ENCODE measurements around the gene NALCN. TPM values are rescaled to one million over a fixed set of nuclear protein-coding genes. Genes with fewer than 3 reads are reported as not detected.
A peak's percentile ranks its signal among the peaks of the same experiment; 100 is the strongest.

Gene NALCN
- total and polyA plus RNA-seq, 2 experiments from 2014 or later, result 0.50 to 0.87 TPM

DNA sequence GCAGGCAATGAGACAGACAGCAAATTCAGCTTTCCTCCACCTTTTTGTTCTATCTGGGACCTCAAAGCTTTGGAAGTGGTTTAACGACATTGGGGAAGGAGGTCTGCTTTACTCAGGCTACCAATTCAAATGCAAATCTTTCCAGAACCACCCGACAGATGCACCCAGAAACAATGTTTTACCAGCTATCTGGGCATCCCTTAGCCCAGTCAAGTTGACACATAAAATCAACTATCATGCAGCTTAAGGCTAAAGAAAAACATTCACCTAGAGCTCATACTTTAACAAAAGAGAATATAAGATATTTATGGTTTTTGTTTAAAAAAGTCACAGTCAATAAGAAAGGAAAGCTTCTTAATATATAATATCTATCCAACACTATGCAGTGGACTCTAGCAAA lies 246.0 kb downstream of the NALCN start (continued):
- TF ChIP-seq CTCF (conservative IDR thresholded peaks at IDR 0.05; ENCODE audit: low read depth in 2 of 2) (no peak), POLR2AphosphoS5 (IDR thresholded peaks at IDR 0.05; ENCODE audit: low read depth) (no peak), EZH2 (IDR thresholded peaks at IDR 0.05; ENCODE audit: low read depth, unreplicated experiment) (no peak)
- TF ChIP-seq, protein P1, sequence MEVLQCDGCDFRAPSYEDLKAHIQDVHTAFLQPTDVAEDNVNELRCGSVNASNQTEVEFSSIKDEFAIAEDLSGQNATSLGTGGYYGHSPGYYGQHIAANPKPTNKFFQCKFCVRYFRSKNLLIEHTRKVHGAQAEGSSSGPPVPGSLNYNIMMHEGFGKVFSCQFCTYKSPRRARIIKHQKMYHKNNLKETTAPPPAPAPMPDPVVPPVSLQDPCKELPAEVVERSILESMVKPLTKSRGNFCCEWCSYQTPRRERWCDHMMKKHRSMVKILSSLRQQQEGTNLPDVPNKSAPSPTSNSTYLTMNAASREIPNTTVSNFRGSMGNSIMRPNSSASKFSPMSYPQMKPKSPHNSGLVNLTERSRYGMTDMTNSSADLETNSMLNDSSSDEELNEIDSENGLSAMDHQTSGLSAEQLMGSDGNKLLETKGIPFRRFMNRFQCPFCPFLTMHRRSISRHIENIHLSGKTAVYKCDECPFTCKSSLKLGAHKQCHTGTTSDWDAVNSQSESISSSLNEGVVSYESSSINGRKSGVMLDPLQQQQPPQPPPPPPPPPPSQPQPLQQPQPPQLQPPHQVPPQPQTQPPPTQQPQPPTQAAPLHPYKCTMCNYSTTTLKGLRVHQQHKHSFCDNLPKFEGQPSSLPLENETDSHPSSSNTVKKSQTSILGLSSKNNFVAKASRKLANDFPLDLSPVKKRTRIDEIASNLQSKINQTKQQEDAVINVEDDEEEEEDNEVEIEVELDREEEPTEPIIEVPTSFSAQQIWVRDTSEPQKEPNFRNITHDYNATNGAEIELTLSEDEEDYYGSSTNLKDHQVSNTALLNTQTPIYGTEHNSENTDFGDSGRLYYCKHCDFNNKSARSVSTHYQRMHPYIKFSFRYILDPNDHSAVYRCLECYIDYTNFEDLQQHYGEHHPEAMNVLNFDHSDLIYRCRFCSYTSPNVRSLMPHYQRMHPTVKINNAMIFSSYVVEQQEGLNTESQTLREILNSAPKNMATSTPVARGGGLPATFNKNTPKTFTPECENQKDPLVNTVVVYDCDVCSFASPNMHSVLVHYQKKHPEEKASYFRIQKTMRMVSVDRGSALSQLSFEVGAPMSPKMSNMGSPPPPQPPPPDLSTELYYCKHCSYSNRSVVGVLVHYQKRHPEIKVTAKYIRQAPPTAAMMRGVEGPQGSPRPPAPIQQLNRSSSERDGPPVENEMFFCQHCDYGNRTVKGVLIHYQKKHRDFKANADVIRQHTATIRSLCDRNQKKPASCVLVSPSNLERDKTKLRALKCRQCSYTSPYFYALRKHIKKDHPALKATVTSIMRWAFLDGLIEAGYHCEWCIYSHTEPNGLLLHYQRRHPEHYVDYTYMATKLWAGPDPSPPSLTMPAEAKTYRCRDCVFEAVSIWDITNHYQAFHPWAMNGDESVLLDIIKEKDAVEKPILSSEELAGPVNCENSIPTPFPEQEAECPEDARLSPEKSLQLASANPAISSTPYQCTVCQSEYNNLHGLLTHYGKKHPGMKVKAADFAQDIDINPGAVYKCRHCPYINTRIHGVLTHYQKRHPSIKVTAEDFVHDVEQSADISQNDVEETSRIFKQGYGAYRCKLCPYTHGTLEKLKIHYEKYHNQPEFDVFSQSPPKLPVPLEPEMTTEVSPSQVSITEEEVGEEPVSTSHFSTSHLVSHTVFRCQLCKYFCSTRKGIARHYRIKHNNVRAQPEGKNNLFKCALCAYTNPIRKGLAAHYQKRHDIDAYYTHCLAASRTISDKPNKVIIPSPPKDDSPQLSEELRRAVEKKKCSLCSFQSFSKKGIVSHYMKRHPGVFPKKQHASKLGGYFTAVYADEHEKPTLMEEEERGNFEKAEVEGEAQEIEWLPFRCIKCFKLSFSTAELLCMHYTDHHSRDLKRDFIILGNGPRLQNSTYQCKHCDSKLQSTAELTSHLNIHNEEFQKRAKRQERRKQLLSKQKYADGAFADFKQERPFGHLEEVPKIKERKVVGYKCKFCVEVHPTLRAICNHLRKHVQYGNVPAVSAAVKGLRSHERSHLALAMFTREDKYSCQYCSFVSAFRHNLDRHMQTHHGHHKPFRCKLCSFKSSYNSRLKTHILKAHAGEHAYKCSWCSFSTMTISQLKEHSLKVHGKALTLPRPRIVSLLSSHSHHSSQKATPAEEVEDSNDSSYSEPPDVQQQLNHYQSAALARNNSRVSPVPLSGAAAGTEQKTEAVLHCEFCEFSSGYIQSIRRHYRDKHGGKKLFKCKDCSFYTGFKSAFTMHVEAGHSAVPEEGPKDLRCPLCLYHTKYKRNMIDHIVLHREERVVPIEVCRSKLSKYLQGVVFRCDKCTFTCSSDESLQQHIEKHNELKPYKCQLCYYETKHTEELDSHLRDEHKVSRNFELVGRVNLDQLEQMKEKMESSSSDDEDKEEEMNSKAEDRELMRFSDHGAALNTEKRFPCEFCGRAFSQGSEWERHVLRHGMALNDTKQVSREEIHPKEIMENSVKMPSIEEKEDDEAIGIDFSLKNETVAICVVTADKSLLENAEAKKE (CRISPR knock-in tag; IDR thresholded peaks at IDR 0.05), result no peak

DNA sequence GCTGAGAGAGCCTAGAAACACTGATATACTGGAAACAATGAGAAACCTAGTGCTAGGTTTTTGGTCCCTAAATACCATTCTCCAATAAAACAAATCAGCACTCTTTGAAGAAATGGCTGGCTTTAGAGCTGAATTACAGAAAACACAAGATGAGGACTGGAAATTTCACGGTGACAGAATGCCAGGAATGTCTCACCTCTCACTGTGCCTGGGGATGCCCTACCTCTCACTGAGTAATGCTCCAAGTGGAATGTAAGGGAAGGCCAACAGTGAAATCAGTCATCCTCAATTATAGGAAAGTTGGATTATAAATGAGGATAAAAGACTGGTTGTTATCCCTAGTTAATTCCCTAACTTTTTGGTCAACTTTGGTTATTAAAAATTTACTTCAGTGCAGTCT lies 259.0 kb downstream of the NALCN start:
- H3K27me3 Mint-ChIP-seq (ENCODE audit: insufficient read depth, low read depth, poor library complexity), result no peaks in the 10 kb centered on the region
- no peaks in the 10 kb centered on the region for H3F3A ChIP-seq (replicated peaks; ENCODE audit: low read depth)
- no peak overlapping the region for H3K4me3 Mint-ChIP-seq
- no peaks in the 10 kb centered on the region for H3K4me1 ChIP-seq (ENCODE audit: insufficient read depth)
- H3K27ac ChIP-seq (ENCODE audit: low read depth), result no peak overlapping the region
- TF ChIP-seq STAT1 (IDR thresholded peaks at IDR 0.05; ENCODE audit: unreplicated experiment) (no peak), JUNB (IDR thresholded peaks at IDR 0.05; ENCODE audit: unreplicated experiment) (no peak)
- H3K36me3 ChIP-seq (ENCODE audit: insufficient read depth), result no peaks in the 10 kb centered on the region
- H3K36me3 Mint-ChIP-seq (ENCODE audit: low read depth), result no peaks in the 10 kb centered on the region
- DNase-seq (ENCODE audit: low spot score) (peak; percentile 33), ATAC-seq (no peak)
- H4K20me1 ChIP-seq (replicated peaks; ENCODE audit: insufficient read depth), result no peaks in the 10 kb centered on the region
- no peaks in the 10 kb centered on the region for H3K9me3 Mint-ChIP-seq
- no peaks in the 10 kb centered on the region for H3K9me2 ChIP-seq (ENCODE audit: insufficient read depth)
- no peak overlapping the region for H3K27ac Mint-ChIP-seq
- no peaks in the 10 kb centered on the region for H3K27me3 ChIP-seq (ENCODE audit: insufficient read depth)
- no peaks in the 10 kb centered on the region for H3K4me1 Mint-ChIP-seq
- H3K4me3 ChIP-seq, result no peak overlapping the region
- H2AFZ ChIP-seq, result no peak overlapping the region
- H3K4me2 ChIP-seq, result no peak overlapping the region
- no peaks in the 10 kb centered on the region for H3K79me2 ChIP-seq (replicated peaks; ENCODE audit: insufficient read depth)
